Fibroblast of skin of right quadriceps (primary cell): ENCODE measurements around the gene TNFSF13.

Experiments
- DNase-seq: peaks from one replicate; pipeline ENCODE4 v3.0.0-alpha.2; 2013

Gene TNFSF13

GRCh38 chr17:7575481-7575883 lies 16.9 kb downstream of the TNFSF13 start:
- no peak for DNase-seq

GRCh38 chr17:7575959-7576358 lies 17.4 kb downstream of the TNFSF13 start:
- DNase-seq, result no peak

DNA sequence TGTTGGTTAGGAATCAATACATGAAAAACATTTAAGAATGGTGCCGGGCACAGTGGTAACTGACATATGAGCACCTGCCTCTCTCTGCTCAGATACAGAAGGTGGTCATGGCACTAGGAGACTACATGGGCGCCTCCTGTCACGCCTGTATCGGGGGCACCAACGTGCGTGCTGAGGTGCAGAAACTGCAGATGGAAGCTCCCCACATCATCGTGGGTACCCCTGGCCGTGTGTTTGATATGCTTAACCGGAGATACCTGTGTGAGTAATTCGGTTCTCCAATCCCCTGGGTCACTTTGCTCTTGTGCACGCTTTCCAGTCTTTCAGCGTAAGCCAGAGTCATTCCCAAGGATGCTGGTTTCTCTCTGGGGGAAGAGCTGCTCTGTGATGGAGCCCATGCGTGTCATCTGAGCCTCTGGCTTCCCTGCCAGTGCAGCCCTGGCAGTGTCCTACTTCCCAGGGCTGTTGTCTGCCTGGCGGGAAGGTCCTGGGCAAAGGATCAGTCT lies 17.9 kb downstream of the TNFSF13 start:
- DNase-seq, result no peak

DNA sequence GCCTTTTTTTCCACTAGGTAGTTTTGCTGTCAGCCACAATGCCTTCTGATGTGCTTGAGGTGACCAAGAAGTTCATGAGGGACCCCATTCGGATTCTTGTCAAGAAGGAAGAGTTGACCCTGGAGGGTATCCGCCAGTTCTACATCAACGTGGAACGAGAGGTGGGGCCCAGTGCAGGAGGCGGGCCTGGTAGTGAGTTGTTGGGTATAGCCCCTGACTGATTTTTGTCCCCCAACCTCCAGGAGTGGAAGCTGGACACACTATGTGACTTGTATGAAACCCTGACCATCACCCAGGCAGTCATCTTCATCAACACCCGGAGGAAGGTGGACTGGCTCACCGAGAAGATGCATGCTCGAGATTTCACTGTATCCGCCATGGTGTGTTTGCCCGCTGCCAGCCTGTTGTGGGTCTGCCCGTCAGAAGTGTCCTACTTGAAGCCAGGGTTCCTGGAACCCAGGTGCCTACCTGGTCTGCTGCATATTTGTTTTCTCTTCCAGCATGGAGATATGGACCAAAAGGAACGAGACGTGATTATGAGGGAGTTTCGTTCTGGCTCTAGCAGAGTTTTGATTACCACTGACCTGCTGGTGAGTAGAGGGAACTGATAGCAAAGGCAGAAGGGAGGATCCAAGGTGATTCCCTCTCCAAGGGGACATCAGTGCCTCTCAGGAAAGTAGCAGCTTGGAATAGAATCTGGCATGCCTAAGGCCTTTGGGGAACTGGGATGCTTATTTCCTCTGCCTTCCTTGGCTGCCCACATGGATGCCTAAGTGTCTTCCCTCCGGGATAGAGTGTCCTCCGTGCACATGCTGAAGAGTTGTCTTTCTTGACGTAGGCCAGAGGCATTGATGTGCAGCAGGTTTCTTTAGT lies 19.0 kb downstream of the TNFSF13 start:
- DNase-seq, result no peak

GRCh38 chr17:7579001-7579833 lies 20.7 kb downstream of the TNFSF13 start, which contains the start of gene CD68:
CD68 (plus strand) TSS chr17:7579638; CDS start chr17:7579678, 40 bp downstream.
- peak; percentile 91 for DNase-seq

- no peak for DNase-seq
Measured at GRCh38 chr17:7579834-7580603, 21.5 kb downstream of the TNFSF13 start.

- DNase-seq, result no peak
Measured at GRCh38 chr17:7580604-7581575, 22.3 kb downstream of the TNFSF13 start.

GRCh38 chr17:7582396-7583252 lies 24.1 kb downstream of the TNFSF13 start:
- no peak for DNase-seq

- DNase-seq, result peak; percentile 98
Measured at GRCh38 chr17:7583253-7584109, 24.9 kb downstream of the TNFSF13 start, which contains the start of gene MPDU1. MPDU1 (plus strand) TSS chr17:7583852; CDS start chr17:7583863, 11 bp downstream.

- no peak for DNase-seq
Measured at GRCh38 chr17:7586673-7587419, 28.3 kb downstream of the TNFSF13 start.

DNA sequence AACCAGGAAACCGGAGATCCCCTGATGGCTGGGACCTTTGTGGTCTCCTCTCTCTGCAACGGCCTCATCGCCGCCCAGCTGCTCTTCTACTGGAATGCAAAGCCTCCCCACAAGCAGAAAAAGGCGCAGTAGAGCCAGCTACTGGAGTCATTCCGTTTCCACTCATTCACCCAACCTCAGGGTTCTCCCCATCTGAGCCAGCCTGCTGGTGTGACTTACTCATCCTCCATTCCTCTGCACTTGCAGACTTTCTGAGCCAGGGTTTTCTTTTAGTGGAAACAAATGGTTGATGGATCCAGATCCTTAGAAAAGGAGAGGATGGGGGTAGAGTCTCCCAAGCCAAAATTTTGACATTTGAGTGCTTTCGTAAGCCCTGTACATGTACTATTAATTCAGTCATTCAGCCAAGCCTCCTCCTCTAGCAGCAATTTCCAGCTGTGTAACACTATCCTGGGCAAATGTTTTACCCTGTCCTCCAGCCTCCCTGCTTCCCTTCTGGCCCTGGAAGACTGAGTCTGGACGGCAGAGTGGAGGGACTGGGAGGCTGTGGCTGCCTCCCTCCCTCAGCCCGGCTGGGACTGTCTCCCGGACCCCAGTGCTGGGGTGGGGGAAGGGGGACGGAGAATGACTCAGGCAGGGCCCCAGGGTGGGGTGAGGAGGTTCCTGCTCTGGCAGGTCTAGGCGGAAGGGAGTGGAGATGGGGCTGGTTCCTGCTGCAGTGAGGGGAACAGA lies 29.0 kb downstream of the TNFSF13 start:
- DNase-seq, result peak; percentile 94

- no peak for DNase-seq
Measured at GRCh38 chr17:7588553-7589203, 30.1 kb downstream of the TNFSF13 start.

DNA sequence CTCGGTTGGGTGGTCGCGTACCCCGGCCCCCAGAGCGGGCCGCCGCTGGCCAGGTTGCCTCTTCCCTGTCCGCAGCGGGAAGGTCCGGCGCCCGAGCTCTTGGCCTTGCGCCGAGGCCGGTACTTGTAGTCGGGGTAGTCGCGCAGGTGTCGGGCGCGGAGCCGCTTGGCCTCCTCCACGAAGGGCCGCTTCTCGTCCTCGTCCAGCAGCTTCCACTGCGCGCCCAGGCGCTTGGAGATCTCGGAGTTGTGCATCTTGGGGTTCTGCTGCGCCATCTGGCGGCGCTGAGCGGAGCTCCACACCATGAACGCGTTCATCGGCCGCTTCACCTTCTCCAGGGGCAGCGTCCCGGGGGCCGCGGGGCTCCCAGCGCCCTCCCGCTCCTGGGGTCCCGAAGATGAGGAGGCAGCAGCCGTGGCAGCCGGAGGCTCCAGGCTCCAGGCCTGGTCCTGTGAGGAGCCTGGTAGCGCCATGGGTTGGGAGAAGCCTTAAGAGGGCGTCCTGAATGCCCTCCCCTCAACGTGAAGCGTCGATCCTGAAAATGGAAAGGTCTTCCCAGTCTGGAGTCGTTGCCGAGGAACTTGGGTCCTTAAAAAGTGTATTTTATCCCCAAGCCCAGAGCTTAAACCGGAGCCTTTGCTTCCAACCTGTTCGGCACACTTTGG lies 30.8 kb downstream of the TNFSF13 start:
- peak; percentile 80 for DNase-seq

DNA sequence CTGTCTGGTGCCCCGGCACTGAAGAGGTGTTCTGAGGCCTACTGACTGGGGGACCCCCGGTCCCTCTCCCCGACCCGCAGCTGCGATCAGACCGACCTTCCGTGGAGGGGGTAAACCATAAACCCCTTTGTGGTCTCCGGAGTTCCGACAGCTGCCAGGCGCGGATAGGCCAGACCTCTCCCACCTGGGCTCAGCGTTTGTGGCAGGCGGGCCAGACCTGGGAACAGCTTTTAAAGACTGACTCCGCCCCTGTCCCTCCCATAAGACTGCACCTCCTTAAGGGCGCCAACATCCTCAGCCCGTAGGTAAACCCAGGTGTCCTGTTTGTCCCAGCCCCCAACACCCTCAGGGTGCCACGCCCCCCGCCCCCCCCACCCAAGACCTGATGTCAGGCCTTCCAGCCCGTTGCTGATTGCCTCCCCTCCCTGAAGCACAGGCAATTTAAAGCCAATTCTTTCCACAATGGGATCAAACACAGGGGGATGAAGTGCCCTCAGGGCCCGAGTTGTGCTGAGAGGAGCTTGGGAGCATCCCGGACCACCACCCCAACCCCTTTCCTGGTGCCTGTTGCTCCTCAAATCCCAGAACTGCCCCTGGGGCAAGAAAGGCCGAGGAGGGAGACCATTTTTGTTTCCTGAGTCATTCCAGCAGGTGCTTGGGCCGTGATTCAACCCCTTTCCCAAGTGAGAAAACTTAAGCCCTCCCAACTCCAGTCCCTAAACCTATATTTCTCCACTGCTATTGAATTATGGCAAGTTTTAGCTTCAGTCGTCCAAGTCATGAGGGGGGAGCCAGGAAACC lies 31.5 kb downstream of the TNFSF13 start, which contains the start of gene SOX15:
Gene SOX15 (minus strand): TSS at position 204 of the 801 bp plus-strand sequence. CDS start 418 bp downstream, outside the sequence.
- no peak for DNase-seq

- DNase-seq, result peak; percentile 58
Measured at GRCh38 chr17:7590743-7591142, 32.2 kb downstream of the TNFSF13 start.

- DNase-seq, result no peak
Measured at GRCh38 chr17:7591596-7591995, 33.0 kb downstream of the TNFSF13 start.
